Pulmonary artery endothelial cell (primary cell): ENCODE data around the gene FCSK. TPM values are rescaled to one million over a fixed set of nuclear protein-coding genes. Genes with fewer than 3 reads are reported as not detected.
"Not testable (repeated sequence)": the region's sequence is repeated elsewhere in the genome, so short reads cannot be mapped to it uniquely, and the experiment has no call there.

ENCODE experiments used
- DNase-seq: peaks from one replicate; pipeline ENCODE4 v3.0.0-alpha.2; 2011; ENCODE audit warnings: low read depth, low spot score
- total RNA-seq: library from RNA; depleted of rRNA; stranded (reverse); fragments of >200 nt; gene quantifications from 2 replicates; pipeline ENCODE4 v1.2.3, GENCODE V29; 2014

FCSK gene
- total RNA-seq, 1 donor from 2014 or later, result 10.5 TPM

DNA sequence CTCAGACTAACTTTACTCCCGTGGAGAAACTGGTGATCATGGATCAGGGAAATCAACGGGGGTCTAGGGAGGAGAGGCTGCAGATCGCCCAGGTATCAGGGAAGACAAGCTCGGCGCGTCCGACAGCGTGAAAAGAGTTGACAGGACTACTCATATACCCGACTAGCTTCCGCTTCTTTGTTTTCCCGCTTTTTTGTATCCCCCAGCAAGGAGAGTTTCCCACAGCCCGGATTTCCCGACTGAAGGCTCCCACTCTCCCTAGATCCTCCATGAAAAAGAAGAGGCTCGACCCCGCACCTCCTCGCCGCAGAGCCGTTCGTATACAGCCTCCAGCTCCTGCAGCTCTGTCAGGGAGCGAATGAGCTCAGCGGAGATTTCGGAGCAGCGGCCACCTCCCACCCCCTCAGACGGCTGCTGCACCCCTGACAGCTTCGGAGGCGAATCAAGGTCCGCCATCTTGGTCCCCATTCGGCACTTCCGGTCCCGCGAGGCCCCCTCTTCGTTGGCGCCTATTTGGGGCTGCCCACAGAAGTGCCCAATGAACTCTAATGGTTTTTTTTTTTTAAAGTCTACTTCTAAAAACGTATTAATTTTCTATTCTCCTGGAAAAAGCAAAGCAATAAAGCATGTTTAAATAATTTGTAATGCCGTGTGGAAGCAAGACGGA is 68.8 kb downstream of the FCSK start, which contains the start of gene COG4:
Gene COG4 (minus strand): TSS at position 479 of the 667 bp plus-strand sequence. CDS start 11 bp downstream, at position 468.
- DNase-seq, result peak; percentile 44

DNA sequence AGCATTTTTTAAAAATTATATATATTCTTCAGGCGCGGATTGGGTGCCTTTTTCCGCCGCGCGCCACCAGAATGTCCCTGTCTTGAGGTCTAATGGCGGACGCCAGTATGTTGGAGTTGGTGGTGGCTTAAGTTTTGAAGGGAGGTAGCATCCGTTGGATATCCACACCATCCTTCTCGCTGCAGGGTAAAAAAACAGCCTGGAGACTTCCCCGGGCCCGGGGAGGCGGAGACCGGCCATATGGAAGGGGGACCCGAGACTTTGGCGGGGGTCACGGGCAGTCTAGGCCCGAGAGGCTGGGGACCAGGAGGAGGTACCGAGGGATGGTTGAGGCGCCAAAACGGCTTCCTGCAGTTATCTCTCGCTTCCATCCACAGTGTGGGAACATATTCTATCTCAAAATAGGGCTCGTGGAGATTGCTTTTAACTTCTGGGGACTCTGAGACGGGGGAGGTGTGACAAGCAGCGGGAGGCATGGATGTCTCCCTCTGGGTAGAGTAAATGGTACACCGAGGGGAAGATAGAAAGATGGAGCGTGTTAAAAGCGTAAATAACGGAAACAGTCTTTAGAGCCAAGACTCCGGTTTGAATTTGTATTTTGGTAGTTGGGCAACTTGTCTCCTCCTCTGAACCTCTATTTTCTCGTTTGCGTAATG is 69.5 kb downstream of the FCSK start, which contains the start of gene SF3B3:
Gene SF3B3 (plus strand): TSS at position 74 of the 656 bp plus-strand sequence. CDS start 2,841 bp downstream, outside the sequence.
- no peak for DNase-seq

DNA sequence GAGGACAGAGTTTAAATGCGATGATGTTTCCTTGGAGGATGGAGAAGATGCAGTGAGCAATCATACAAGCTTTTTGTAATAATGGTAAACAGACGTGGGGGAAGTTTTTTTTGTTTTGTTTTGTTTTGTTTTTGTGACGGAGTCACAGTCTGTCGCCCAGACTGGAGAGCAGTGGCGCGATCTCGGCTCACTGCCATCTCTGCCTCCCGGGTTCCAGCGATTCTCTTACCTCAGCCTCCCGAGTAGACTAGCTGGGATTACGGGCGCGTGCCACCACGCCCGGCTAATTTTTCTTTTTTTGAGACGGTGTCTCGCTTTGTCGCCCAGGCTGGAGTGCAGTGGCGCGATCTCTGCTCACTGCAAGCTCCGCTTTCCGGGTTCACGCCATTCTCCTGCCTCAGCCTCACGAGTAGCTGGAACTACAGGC is 70.0 kb downstream of the FCSK start:
- DNase-seq, result not testable (repeated sequence)

DNA sequence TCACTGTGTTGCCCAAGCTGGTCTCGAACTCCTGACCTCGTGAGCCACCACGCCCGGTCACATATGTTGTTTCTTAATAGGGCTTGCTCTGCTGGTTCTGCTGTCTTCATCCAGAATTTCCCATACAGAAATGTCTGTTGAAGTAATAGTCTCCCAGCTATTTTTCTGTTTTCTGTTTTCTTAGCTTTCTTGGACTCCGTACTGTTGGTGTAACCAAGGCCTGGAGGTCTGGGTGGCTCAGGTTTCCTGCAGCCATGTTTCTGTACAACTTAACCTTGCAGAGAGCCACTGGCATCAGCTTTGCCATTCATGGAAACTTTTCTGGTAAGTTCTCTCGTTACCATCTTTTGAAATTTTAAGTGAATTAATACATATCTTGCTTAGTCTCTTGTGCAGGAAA is 72.0 kb downstream of the FCSK start:
- no peak for DNase-seq

DNA sequence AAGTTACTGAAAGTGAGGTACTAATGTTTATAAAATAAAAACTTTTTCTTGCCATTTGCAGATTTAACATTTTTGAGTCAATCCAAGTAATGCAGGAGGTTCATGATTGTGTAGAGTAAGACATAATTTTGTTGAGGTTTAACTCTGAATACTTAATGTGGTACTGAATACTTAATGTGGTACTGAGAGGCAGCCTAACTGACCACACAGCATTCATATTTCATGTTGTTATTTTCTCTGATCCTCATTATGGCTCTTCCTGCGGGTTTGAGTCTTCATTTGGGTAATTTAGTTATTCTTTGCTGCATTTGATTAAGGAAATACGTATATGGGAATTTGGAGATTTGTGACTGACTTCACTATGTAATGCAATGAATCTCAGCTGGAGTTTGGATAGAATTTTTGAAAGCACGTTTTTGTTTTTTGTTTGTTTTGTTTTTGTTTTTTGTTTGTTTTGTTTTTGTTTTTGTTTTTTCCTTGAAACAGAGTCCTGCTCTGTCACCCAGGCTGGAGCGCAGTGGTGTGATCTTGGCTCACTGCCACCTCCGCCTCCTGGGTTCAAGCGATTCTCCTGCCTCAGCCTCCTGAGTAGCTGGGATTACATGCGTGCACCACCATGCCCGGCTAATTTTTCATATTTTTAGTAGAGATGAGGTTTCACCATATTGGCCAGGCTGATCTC is 73.1 kb downstream of the FCSK start:
- no peak for DNase-seq

DNA sequence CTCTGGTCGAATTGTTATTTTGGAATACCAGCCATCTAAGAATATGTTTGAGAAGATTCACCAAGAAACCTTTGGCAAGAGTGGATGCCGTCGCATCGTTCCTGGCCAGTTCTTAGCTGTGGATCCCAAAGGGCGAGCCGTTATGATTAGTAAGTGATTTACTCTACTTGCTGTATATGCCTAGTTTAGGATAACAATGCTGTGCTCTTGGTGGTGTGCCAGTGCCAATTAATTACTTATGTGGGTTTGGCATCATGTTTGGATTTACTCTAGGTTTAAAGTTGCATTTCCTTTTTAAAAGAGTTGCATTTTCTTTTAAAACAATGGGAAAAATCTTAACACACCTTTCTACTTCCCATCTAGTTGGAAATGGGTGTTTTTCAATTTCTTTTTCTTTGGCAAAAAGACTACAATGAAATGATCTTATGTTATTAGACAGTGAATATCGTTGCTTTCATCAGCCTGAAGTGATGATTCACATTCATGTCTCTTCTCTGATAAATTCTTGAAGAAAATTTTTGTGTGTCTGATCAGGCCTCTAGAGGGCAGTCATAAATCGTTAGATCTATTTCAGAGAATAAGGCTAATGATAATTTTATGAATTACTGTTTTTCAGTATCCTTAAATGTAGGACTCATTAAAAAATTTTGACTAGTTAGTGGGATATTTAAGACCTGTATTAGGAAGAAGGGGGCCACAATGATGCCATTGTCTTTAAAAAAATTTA is 74.8 kb downstream of the FCSK start:
- no peak for DNase-seq

Other genes with a start within 250 kb of the FCSK start
- gene EXOSC6, start 202.7 kb upstream of the FCSK start, total RNA-seq, result 45.3 and 49.3 TPM in 2 replicates
- 151 and 159 TPM in 2 replicates for gene AARS1, start 165.1 kb upstream of the FCSK start, total RNA-seq
- gene DDX19B, start 155.4 kb upstream of the FCSK start, total RNA-seq, result 25.8 and 37.1 TPM in 2 replicates
- gene DDX19A, start 107.7 kb upstream of the FCSK start, total RNA-seq, result 43.5 and 56.4 TPM in 2 replicates
- gene ST3GAL2, start 15.5 kb upstream of the FCSK start, total RNA-seq, result 42.4 and 48.1 TPM in 2 replicates
- 68.3 and 94.5 TPM in 2 replicates for gene COG4, start 69.0 kb downstream of the FCSK start, total RNA-seq
- gene SF3B3, start 69.2 kb downstream of the FCSK start, total RNA-seq, result 90.4 and 151 TPM in 2 replicates
- gene IL34, start 192.0 kb downstream of the FCSK start, total RNA-seq, result 1.3 TPM in 2 replicates
- gene MTSS2, start 231.5 kb downstream of the FCSK start, total RNA-seq, result 6.1 and 13.0 TPM in 2 replicates